Ovary (tissue), 3 donors: Measurements from ENCODE around the gene LZTS3.

Experiments
- CTCF ChIP-seq, 3 donors: fragments of 450-650 bp in 2 of 3; fragments of 200-600 bp in 1 of 3; IDR thresholded peaks; one replicate each; pipeline versions ENCODE4 v1.5.1 to v1.8.0; 2016 to 2022; ENCODE audit warnings: antibody characterized with exemption in 3 of 3, mild to moderate bottlenecking in 1 of 3
- POLR2A ChIP-seq: fragments of 450-650 bp; IDR thresholded peaks from one replicate; pipeline ENCODE4 v1.6.1; 2017; ENCODE audit warnings: antibody characterized with exemption, mild to moderate bottlenecking, moderate library complexity
- donor health status: DM: no; HTN: no; CAD: no.

- TF ChIP-seq CTCF (IDR thresholded peaks at IDR 0.05) (no peak), POLR2A (no peak)
Measured at GRCh38 chr20:3210346-3210745, 37.0 kb upstream of the LZTS3 start.
